Epidermal melanocyte (primary cell): ENCODE data around the gene MRPS12.
A peak's percentile ranks its signal among the peaks of the same experiment; 100 is the strongest.
"Not testable (repeated sequence)": the region's sequence is repeated elsewhere in the genome, so short reads cannot be mapped to it uniquely, and the experiment has no call there.

ENCODE experiments used
- DNase-seq: peaks from one replicate; pipeline ENCODE4 v3.0.0; 2011; ENCODE audit warnings: low spot score; ENCODE audit not compliant: insufficient read length

Gene MRPS12

DNA sequence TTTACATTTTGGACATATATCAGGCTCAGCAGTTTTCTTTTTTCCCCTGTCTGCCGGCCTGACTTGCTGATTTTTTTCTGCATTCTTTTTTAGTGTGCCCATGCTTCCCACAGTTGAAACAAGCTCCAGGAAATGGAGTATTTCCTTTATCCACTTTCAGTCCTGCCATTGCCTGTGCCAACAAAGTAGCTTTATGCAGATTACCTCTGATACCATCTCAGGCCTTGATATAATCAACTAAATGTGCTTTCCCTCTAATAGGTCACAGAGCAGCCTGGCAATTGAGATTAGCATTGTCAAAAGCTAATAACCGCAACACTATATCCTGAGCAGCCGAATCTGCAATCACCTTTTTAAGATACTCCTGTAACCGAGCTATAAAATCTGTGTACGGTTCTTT lies 9.2 kb downstream of the MRPS12 start:
- DNase-seq = no peak

DNA sequence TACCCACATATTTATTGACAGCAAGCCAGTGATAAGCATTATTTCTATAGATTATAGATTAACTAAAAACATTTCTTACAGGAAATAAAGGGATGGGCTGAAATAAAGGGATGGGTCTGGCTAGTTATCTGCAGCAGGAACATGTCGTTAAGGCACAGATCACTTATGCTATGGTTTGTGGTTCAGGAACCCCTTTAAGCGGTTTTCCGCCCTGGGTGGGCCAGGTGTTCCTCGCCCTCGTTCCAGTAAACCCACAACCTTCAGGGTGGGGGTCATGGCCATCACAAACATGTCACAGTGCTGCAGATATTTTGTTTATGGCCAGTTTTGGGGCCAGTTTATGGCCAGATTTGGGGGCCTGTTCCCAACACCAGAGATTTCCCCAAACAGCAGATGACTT lies 10.7 kb downstream of the MRPS12 start:
- DNase-seq = not testable (repeated sequence)

GRCh38 chr19:38941979-38942378 lies 11.2 kb downstream of the MRPS12 start:
- DNase-seq = no peak

GRCh38 chr19:38942471-38943181 lies 11.9 kb downstream of the MRPS12 start:
- no peak for DNase-seq

DNA sequence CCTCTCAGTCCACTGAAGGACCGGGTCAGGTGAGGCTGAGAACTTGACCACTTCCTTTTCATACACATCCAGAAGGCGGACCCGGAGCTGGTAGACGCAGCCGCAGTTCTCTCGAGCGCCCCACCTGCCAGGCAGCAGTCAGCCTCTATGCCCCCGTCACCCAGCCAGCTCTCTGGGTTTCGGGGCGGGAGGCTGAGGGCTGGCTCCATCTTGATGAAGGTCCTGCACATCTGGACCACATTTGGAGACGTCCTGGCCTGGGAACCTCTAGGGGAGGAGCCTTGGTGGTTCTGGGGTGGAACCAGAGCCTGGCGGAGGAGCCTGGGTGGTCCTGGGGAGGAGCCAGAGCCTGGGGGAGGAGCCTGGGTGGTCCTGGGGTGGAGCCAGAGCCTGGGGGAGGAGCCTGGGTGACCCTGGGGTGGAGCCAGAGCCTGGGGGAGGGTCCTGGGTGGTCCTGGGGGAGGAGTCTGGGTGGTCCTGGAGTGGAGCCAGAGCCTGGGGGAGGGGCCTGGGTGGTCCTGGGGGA lies 14.3 kb downstream of the MRPS12 start:
- DNase-seq = no peak

GRCh38 chr19:38945562-38946228 lies 15.0 kb downstream of the MRPS12 start:
- DNase-seq = no peak

DNA sequence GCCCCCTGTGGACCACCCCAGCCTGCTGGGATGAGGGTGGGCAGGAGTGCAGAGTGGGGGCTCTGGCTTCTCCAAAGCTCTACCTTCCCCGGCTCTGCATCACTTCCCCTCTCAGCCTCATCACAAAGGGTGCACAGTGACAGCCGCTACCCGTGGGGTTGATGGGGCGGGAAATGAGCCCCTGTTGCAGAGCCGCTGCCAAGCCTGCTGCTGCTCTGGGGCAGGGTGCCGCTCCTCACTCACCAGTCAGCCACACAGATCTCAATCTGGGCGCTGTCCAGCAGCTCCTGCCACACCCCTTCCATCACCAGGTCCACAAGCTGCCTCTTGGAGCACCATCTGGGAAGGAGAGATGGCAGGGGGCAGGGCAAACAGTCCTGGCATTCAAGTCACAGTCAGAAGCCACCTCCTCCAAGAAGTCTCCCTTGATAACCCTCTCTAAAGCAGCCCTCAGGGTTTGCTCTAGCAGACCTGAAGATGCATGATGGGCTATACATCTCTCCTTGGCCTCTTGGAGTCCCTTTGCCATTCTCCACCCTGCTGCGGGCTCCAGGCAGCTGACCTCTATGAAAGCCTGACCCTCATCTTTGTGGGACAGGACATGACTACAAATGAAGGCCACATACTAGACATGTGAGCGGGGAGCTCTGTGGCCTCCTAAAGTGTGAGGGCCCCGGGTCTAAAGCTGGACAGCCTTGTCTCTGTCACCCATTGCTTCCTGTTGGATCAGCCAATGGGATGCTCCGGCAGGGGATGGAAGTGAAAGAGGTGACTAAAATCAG lies 15.7 kb downstream of the MRPS12 start:
- DNase-seq = no peak

DNA sequence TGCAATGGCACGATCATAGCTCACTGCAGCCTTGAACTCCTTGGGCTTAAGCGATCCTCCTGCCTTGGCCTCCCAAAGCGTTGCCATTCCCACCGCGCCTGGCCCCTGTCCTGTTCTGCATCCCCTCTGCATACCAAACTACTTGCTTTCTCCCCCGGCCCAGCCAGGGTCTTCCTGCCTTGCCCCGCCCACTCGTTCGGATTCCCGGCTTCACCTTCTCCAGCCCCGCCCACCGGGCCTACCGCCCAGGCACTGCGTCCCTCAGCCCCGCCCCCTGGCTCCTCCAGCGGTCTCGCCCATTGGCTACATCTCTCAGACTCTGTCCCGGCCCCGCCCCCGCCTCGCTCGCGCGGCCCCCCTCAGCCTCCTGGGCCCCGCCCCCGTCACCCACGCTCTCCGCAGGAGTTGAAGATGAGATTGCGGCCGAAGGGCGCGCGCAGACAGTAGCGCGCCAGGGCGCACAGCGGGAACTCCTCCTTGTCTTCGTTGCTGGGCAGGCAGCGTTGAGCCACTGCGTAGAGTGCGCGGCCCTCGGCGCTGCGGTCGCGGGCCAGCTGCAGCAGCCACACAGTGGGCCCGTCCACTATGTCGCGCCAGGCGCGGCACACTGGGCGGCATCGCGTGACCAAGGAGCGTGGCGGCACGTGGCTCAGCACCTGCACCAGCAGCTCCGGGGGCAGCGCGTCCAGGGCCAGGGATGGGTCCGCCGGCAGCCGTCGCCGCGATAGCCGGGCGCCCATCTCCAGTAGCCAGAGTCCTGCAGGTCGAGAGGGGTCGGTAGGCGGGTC lies 19.0 kb downstream of the MRPS12 start:
- peak; percentile 60 for DNase-seq

DNA sequence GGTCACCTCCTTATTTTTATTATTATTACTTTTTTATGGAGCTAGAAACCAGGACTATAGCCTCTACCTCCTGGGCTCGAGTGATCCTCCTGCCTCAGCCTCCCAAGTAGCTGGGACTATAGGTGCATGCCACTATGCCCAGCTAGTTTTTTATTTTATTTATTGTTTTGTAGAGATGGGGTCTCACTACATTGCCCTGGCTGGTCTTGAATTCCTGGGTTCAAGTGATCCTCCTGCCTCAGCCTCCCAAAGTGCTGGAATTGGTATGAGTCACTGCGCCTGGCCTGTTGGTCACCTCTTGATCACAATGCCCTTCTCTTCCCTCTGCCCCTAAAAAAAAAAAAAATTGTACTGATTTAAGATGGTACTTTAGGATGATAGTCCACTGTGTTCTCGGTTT lies 20.4 kb downstream of the MRPS12 start:
- no peak for DNase-seq

DNA sequence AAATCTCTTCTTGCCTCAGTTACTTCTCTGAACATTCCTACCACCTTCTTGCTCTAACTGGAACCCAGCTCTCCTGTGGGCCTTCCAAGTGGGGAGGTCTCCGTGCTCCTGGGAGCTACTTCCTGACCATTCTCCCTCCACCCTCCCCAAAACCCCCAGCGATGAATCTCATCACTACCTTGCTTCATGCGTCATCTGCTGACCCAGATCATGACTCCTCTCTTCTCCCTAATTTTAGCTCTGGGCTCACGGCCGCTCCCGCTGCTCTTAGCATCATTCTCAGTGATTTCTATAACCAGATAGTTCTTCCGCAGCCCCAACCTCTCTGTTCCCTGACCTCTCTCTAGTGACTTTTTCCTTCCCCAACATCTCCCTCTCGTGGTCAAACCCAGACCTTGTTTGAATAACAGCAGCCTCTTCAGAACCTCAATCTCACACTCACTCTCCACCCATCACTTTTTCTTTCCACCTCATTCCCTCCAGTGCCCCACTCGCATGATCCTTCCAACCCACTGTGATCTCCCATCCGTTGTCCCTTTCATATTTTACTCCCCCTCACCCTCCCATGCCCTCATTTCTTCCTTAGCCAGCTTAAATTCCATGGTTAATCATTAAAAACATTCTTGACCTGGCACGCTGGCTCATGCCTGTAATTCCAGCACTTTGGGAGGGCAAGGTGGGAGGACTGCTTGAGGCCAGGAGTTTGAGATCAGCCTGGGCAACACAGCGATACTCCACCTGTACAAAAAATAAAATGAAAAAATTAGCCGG lies 21.8 kb downstream of the MRPS12 start:
- DNase-seq = no peak

- no peak for DNase-seq
Measured at GRCh38 chr19:38953677-38954076, 22.9 kb downstream of the MRPS12 start.

- DNase-seq = no peak
Measured at GRCh38 chr19:38956264-38956663, 25.5 kb downstream of the MRPS12 start.

DNA sequence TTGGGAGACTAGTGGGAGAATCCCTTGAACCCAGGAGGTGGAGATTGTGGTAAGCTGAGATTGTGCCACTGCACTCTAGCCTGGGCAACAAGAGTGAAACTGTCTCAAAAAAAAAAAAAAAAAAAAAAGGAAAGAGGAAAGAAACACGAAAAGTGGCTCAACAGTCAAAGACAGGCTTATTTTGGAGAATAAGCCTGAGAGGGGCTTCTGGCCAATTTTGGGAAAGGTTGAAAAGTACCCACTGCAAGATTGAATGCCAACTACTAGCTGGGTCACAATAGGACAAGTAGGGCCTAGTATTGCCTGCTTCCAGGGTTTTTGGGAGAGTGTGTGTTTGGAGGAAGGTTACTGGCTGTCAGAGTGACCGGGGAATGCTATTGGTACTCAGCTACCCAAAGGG lies 27.6 kb downstream of the MRPS12 start:
- no peak for DNase-seq

GRCh38 chr19:38959618-38960017 lies 28.9 kb downstream of the MRPS12 start:
- DNase-seq = no peak

DNA sequence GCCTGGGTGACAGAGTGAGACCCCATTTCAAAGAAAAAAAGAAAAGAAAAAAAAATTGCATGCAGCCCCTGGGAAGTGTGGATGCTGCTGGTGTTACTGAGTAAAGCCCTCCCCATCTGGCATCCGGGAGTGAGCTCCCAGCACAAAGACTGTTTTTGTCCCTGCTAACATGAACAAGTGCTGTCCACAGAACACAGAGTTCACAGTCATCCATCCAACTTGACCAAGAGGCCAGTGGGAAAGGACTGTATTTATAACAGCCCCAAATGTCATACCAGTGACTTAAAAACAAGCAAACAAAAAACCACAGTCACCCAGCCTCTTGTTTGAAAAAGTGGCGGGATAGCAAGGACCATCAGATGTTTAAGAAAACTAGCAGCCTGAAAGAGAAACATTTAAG lies 34.0 kb downstream of the MRPS12 start:
- no peak for DNase-seq

DNA sequence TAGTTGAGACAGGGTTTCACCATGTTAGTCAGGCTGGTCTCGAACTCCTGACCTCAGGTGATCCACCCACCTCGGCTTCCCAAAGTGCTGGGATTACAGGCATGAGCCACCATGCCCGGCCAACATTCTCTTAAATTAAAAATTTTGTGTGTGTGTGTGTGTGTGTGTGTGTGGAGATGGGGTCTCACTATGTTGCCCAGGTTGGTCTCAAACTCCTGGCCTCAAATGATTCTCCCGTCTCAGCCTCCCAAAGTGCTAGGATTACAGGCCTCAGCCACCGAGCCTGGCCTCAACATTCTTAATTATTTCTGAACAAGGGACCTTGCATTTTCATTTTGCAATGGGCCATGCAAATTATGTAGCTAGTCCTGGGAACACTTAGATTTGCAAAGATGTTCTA lies 35.4 kb downstream of the MRPS12 start:
- not testable (repeated sequence) for DNase-seq

DNA sequence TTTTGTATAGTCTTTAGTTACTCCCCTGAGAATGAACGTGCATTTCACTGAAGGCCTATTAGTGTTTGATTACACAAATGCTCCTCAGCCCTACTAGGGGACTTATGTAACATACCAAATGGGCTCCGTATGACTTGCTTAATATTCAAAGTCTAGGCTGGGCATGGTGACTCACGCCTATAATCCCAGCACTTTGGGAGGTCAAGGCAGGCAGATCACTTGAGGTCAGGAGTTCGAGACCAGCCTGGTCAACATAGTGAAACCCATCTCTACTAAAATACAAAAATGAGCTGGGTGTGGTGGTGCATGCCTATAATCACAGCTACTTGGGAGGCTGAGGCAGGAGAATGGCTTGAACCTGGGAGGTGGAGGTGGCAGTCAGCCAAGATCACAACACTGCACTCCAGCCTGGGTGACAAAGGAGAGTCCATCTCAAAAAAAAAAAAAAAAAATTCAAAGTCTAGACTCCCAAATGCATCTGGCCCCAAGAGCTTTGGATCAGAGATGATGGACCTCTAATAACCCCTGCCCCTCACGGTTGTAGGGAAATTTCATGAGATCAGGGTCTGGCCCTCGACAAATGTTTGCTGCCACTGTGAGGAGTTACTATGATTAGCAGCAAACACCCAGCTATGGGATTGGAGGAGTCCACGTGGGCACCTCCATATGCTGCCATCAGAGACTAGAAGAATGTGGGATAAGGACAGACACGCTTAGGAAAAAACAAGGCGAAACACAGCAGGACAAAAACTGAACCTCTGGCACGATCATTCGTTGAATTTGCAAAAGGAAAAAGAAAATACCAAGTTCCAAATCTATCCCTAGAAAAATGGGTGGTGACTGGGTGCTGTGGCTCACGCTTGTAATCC lies 40.2 kb downstream of the MRPS12 start:
- DNase-seq = no peak

GRCh38 chr19:38971672-38972071 lies 40.9 kb downstream of the MRPS12 start:
- no peak for DNase-seq

- no peak for DNase-seq
Measured at GRCh38 chr19:38974624-38975213, 44.0 kb downstream of the MRPS12 start.
